GF-D8 (cell line): ENCODE measurements around the gene NPTX1.

Source experiments
- DNase-seq: peaks from one replicate; lab custom pipeline; 2025; lab: John Stamatoyannopoulos, UW

NPTX1 gene

DNA sequence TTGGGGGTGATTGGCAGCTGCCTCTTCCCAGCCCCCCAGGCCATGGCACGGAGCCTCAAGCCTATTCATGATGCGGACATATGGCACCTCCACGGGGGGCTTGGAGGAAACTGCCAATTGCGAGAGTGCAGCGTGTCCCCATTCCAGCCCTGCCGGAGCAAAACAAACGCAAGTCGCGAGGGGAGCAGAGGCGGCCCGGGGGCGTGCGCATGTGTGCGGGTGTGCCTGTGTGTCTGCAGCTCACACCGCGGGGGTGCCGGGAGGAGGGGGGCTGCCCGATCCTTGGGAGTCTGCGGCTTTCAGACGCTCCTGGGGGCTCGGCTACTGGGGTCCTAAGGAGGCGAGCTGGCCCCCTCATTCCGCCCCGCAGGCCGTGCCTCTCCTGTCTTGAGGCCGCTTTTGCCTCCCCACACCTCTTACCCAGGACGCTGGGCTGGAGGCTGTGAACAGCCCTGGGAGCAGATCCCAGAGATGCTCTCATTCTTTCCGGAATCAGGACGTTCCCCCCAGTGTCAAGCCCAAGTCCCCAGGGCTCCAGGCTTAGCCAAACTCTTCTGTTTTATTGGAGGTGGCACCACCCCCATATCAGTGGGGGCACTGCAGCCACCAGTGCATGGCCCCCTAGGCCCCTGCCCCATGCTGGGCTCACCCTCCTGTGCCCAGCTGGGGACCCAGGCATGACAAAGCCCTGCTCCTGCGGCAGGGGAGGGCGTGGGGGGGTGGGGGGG lies 32.3 kb downstream of the NPTX1 start:
- no peak for DNase-seq

DNA sequence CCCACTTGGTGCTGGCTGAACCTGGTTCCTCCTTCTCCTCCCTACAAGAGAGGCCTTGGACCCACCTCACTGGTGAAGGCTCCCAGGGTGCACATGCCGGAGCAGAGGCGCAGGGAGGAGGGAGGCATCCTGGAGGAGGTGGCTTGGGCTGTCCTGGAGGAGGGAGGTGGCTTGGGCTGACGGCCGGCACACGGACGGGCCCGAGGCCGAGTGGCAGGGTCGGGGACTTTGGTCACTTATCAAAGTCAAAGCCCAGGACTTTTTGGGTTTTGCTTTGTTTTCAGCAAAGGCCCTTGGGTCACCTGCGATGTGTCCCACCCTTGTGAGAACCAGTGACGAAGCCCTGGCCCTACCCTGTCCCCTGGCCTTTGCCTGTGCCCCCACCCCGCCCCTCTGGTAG lies 32.9 kb downstream of the NPTX1 start:
- no peak for DNase-seq

DNA sequence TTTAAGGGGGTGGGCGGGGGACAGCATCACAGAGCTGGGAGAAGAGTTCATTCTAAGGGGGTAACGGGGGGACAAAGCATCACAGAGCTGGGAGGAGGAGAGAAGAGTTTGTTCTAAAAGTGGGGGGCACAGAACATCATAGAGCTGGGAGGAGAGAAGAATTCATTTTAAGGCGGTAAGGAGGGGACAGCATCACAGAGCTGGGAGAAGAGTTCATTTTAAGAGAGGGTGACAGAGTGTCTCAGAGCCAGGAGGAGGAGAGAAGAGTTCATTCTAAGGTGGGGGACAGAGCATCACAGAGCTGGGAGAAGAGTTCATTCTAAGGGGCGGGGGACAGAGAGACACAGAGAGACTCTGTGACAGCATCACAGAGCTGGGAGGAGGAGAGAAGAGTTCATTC lies 33.6 kb downstream of the NPTX1 start:
- no peak for DNase-seq

DNA sequence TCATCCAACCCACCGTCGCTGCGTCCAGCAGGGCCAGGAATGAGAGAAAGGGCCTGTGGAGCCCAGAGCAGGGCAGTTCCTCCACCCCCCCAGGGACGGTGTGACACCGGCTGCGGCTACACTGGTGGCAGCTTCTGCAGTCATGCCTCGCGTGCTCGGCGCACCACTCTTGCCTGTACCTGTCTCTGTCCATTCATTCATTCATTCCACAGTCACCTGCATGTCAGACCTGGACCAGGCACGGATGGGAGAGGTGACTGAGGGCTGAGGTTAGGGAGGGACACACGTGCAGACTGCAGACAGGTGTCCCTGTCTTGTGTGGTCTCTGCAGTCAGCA lies 34.1 kb downstream of the NPTX1 start:
- no peak for DNase-seq

DNA sequence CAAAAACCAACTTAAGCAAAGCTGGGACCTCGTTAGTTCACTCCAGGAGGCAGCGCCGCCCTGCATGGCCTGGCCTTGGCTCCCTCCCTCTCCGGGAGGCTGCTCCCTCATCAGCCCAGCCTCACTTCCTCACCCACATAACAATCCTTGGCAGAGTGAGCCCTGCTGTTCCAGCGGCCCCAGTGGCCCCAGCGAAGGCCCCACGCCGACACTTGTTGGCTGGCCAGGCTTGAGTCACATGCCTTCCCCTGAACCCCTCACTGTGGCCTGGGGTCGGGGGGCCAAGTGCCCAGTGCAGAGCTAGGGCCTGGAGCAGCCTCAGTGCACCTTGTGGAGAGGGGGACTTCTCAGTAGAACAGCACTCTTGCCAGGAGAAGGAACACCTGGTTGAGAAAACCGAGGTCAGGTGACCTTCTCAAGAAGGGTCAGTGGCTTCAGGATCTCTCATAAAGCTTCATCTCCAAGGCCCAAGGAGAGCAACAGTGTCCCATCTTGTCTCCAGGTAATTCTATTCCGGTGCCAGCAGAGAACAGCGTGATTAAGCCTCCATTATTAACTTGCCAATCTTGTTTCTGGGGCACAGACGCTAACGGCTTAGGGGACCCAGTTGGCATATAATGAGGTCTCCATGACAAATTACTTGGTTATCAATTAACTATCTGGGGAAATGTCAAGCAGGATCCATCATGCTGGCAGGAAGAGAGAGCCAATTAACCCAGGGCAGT lies 34.6 kb downstream of the NPTX1 start:
- DNase-seq, result no peak

DNA sequence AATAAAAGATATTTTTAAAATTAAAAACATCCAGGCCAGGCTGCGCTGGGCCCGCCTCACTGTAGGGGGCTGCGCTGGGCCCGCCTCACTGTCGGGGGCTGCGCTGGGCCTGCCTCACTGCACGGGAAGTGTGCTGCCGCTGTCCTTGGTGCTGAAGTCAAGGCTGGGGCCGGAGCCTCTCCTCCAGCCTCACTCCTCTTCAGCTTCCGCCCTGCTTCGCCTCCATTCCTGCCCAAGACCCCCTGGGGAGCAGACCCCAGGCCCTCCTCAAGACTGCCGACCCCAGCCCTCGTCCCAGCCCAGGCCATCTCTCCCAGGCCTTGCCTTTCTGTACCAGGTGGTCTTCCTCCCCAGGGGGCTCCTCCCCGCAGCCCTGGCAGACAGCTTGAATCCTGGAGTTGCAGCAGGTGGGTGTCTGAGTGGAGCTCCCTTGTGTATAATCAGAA lies 35.3 kb downstream of the NPTX1 start:
- DNase-seq, result no peak

DNA sequence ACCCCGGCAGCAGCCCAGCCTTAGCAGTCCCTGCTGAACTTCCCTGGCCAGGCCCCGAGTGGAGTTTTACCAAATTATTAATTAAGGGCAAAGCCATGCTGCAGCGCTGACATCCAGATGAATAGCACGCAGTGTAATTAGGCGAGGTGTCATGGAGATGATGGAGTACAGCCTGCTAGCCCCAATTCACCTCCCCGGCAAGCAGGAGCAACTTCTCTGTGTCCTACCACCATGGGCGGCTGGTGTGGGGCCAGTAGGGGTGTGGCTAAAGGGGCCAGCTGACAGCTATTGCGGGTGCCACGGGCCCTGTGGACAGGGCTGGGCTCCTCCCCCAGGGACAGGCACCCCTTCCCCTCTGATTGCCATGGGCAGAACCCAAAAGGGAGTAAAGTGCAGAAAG lies 36.9 kb downstream of the NPTX1 start:
- DNase-seq, result no peak

DNA sequence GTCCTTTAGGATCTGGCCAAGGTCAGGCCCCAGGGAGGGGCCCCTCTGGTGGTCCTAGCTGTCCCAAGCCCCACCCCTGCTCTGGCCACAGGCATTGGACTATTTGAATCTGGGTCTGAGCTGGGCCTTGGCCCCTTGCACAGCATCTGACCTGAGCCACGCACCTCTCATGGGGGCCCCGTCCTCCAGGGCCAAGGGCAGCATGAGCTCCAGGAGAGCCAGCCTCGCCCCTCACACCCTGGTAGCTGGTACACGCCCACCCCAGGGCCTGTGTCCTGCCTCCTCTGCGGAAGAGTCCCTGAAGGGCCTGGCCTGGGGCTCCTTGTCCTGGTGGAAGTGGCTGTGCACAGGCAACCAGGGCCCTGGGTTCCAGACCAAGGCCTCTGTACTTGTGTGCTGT lies 37.6 kb downstream of the NPTX1 start:
- DNase-seq, result no peak

DNA sequence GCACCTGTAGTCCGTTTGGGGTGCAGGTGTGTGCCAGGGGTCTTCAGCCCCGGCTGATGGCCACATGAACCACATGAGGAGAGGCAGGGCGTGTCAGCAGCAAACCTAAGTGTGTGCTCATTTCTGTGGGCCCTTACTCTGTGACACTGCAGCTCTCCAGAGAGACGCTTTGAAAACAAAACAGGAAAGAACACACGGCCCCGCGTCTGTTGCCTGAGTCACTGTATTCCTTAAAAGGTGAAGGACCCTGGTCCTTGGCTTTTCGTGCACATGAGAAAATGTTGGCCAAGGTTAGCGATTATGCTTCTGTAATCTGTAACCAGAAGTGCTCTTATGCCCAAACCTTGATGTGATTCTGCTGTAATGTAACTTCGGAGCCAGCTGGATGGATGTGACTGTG lies 38.9 kb downstream of the NPTX1 start:
- no peak for DNase-seq

DNA sequence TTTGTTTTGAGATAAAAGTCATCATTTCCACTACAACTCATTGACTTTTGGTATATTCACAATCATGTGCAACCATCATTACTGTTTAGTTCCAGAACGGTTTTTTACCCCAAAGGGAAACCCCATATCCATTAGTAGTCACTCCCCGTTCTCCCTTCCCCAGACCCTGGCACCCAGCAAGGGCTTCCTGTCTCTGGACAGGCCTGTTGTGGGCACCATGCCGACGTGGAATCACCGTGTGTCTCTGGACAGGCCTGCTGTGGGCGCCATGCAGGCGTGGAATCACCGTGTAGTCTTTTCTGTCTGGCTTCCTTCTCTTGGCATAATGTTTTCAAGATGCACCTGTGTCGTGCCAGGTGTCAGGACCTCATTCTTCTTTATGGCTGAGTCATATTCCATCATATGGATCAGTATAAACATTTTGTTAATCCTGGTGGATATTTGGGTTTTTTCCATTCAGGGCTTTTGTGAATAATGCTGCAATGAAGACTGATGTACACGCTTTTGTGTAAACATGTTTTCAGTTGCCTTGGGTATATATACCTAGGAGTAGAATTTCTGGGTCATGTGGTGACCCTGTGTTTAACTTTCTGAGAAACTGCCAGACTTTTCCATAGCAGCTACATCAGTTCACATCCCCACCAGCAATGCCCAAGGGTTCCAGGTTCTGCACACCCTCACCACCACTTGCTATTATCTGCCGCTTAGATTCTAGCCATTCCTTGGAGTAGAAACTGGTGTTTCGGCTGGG lies 42.3 kb downstream of the NPTX1 start:
- DNase-seq, result no peak

DNA sequence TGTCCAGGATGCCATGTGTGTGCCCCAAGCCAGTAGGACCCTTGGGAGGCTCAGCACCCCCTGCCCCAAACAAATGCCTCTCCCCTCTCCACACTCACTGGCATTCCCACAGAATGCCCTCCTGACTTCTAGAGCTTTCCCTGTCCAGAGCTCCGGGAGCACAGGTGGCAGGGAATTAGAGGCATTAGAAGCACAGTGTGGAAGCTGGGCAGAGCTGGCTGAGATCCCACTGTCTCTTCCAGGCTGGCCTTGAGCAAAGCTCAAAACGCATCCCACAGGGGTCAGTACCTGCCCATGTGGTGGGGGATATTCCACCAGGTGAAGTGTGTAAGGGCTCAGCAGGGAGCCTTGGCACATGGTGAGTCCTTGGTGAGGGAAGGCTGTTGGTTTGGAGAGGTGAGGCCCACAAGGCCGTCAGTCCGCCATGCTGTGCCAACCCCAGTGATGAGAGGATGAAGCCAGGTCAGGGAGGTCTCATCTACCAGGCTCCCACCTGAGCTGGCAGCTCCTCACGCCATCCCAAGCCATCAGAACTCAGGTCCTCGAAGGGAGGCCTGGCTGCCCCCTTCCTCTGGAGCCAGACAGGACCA lies 43.4 kb downstream of the NPTX1 start:
- no peak for DNase-seq

DNA sequence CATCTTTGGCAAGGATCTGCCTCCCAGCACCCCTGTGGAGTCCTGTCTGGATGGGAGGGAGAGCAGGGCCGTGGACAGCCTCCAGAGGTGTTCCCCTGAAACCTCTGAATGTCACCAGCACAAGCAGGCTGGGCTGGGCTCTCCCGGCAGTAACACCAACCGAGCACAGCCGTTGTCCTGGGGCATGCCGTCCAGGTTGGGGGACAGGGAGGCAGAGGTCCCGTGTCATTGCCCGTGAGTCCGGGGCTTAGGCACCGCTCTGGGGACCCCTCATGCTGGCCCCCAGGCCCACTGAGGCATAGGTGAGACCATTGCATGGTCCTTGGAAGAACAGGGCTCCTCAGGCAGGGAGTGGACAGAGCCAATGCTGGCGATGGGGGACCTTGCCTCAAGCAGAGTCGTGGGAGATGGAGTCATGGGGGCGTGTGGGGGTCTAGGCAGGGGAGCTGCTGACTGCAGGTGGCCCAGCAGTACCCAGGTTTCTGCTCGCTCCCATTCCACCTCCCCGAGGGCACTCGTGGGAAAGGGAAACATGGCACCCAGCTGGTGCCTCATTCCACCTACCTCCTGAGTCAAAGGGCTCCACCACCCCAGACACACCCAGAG lies 44.0 kb downstream of the NPTX1 start:
- DNase-seq, result no peak

DNA sequence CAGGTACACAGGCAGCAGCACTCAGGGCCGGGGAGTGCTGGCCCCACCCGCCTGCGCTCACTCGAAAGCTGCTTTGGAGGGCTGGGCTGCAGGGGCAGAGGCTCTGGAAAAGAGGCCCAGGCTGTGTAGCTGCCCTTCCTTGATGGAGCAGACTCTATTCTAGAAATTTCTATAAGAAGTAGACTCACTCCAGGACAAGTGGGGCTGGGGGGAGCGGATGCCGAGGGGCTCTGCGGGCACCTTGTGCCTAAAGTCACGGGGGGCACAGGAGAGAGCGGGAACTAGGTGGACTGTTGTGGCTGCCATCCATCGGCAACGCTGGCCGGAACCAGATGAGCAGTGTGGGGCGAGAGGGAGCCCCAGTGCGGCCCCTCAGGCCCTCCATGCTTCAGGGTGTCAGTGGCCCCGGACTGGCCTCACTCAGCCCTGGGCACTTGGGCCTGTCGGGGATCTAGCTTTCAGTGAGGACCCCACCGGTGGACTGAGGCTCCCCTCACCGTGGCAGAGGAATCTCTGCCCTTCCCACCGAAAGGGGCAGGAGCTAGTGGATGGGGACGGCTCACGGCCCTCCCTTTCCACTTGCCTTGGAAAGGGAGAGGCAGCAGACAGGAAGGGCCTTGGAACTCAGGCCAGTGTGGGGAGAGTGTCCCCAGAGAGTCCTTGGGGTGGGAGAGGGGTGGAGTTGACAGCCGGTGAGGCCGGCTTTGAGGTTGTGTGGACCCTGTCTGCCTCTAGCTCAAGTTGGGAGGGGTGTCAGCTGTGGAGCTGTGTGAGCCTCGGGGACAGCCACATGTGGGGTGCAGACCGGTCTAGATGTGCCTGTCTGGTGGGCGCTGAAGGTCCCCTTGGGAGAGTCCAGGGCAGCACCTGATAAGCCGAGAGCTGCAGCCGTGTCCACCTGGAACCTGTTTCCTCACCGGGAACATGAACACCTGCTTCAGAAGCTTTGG lies 44.9 kb downstream of the NPTX1 start:
- no peak for DNase-seq

DNA sequence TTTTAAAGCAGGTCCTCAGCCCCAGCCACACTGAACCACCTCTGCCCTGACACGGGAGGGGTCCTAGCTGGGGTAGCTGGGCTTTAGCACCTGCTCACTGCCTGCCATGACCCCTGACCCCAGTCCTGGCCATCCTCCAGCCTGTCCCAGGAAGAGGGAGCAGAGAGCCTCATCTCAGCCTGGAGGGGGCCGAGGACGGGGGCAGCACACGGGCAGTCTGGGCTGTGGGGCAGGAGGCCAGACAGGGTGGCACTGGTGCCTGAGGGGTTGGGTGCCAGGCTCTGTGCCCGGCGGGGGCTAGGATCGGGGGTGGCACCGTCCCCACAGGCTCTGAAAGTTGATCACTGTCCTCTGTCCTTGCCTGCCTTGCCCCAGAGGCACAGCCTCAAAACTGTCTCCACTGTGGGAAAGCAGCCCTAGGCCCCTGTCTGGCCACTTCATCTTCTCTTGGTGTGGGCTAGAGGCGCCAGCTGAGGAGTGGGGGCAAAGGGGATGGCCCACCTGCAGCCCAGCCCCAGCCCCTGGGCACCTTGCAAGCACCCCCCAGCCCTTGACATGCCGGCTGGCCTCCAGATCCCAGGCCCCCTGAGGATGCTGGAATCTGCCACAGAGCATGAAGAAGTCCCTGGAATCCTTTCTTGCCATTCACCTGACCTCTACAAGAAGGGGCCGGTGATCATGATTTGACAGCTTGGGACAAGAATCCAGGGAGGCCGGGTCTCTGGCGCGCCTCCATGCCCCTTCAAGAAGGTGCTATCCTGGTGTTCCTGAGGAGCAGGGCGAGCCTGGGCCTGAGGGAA lies 45.8 kb downstream of the NPTX1 start:
- DNase-seq, result no peak

DNA sequence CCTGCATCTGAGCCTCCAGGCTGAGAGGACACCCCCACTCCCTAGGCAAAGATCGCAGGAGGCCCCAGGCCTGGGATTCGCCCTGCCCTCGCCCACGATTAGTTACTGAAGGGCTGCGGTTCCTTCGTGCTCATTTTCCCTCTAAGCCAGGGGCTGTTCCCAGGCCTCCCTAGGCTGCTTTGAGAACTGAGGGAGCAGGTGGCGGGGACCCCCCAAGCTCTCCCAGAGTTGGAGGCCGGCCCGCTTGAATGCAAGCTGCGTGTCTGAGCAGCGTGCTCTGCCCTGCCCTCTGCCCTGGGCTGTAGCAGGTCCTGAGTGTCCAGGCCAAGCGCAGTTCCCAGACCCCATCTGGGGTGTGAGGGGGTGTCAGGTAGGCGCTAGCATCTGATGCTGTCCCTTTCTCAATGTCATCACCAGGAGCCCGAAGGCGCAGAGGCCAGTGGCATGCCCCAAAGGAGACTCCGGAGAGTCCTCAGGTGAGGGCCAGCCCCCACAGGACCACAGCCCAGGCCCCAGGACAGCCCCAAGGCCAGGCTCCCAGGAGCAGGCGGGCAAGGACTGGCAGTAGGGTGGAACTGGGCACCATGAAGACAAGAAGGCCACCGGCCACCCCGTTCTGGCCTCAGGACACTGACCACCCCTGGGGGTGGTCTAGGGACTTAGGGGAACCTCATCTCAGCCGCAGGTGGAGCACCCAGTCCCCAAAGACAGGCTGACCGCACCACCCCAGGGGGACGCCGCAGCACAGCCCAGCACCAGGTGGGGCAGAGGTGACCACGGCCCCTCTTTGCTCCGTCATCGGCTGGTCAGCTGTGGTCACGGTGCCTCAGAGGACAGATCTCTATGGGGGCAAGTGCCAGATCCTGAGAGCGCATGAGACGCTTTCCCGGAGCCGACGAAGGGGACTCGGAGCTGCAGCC lies 46.8 kb downstream of the NPTX1 start:
- no peak for DNase-seq

DNA sequence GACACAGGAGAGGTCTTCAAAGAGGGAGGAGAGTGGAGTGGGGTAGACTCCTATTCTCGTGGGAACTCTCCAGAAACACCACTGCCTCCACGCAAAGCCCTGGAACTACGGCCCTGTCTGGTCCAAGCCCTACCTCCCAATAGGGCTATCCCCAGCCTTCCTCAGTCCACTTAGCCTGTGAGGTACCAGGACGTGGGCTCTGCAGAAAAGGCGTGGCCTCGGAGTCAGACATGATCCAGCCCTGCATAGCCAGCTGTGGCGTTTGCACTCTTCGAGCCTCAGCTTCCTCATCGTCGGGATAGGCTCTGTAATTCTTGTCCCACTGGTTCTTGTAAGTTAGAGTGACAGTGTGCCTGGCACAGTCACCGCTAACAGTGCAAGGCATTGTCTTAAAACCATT lies 47.6 kb downstream of the NPTX1 start:
- DNase-seq, result no peak

DNA sequence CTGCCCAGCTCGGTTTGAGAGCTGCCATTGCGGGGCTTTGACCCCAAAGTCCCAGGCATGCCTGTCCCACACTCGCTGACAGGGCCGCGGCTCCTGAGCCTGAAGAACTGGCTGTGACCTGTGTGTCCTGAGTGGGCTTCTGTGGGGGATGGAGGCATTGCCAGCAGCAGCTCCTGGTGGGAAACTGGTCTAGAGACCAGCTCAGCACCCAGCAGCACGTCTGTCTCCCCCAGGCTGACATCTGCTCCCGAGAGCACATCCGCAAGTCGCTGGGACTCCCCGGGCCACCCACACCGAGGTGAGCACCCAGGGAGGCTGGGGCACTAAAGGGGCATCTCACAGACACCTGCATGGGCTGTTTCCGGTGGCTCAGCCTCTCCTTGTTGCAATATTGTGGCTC lies 48.0 kb downstream of the NPTX1 start:
- DNase-seq, result no peak

DNA sequence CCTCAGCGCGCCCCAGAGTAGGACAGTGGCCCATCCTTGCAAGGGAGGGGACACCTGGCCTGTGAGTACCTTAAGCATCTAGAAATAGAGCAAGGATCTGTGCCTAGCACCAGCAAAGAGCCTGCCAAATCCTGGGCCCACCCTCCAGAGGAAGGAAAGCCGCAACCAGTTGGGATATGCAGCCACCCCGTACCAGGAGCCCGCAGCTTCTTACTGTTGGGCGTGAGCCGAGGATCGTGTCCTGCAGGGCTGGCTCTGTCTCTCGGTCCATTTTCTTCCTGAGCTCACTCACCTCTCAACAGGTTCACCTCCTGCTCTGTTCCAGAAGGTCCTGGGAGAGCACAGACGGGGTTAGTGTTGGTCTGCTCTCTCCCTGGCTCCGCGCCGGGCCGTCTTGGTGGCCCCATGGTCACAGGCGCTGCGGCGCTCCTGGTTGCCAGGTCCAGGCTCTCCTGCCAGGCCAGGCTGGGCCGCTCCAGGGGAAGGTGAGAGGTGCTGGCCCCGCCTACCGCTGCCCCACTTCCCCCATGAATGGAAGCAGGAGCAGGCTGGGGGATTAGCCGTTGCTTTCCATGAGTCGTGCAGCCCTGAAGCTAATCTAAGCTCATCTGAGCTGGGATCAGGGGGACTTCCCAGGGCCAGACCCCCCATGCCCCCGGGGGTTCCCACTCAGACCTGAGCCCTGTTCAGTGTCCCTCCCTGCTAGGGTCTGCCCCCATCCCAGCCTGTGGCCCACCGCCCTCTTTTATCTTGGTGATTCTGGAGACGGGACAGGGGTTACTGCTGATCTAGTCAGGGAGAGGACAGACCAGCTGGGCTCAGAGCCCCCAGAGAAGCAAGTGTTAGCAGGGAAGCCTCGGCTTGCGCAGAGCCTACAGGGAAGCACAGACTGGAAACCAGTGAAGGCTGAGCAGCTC lies 48.8 kb downstream of the NPTX1 start:
- DNase-seq, result no peak
